Cardiac fibroblast (primary cell): ENCODE measurements around the gene CACNA2D3.
A peak's percentile ranks its signal among the peaks of the same experiment; 100 is the strongest.

ENCODE experiments used
- DNase-seq, 2 donors: peaks; one replicate each; pipeline versions ENCODE4 v3.0.0 to v3.0.0-alpha.2; 2010; ENCODE audit warnings: low read depth in 2 of 2
- H3K4me3 ChIP-seq, 2 donors: replicated peaks in 1 of 2; 1 replicate in 1 of 2; 2 replicates in 1 of 2; pipeline ENCODE4 v1.5.1; 2011; ENCODE audit warnings: low read depth in 2 of 2, low read length in 2 of 2, mild to moderate bottlenecking in 2 of 2, moderate library complexity in 1 of 2
- CTCF ChIP-seq: IDR thresholded peaks from one replicate; pipeline ENCODE4 v1.5.1; 2011; ENCODE audit warnings: low read depth, mild to moderate bottlenecking, low read length, inconsistent platforms

CACNA2D3 gene

GRCh38 chr3:54274607-54275006, 152.3 kb downstream of the CACNA2D3 start:
- no peak for TF ChIP-seq CTCF

GRCh38 chr3:54279005-54279583, 156.7 kb downstream of the CACNA2D3 start:
- peak; percentile 8 to 22 for DNase-seq
- no peak overlapping the region for H3K4me3 ChIP-seq
- TF ChIP-seq CTCF, result no peak

More at GRCh38 chr3:54274607-54275006, 152.3 kb downstream of the CACNA2D3 start:
- H3K4me3 ChIP-seq, result no peak overlapping the region
- DNase-seq, result no peak

GRCh38 chr3:54283470-54283869, 161.1 kb downstream of the CACNA2D3 start:
- no peak for DNase-seq
- no peak for TF ChIP-seq CTCF
- H3K4me3 ChIP-seq, result no peak overlapping the region

- no peak for DNase-seq
- TF ChIP-seq CTCF, result no peak
- H3K4me3 ChIP-seq, result no peak overlapping the region
Observed at GRCh38 chr3:54294214-54294613, 171.9 kb downstream of the CACNA2D3 start.

GRCh38 chr3:54296531-54296930, 174.2 kb downstream of the CACNA2D3 start:
- no peak overlapping the region for H3K4me3 ChIP-seq
- no peak for DNase-seq
- TF ChIP-seq CTCF, result no peak

- no peak for DNase-seq
- no peak for TF ChIP-seq CTCF
- no peak overlapping the region for H3K4me3 ChIP-seq
Observed at GRCh38 chr3:54299169-54299935, 177.0 kb downstream of the CACNA2D3 start.
